GM12873 (cell line): ENCODE measurements around the gene TTC28.

ENCODE experiments used
- TF ChIP-seq, protein P1 (sequence below): IDR thresholded peaks from 2 replicates; pipeline ENCODE4 v1.5.1; 2012; ENCODE audit warnings: low read depth, mild to moderate bottlenecking, moderate library complexity, low read length, control low read depth; ENCODE audit not compliant: insufficient read depth; ENCODE audit errors: missing control alignments

Gene TTC28

DNA sequence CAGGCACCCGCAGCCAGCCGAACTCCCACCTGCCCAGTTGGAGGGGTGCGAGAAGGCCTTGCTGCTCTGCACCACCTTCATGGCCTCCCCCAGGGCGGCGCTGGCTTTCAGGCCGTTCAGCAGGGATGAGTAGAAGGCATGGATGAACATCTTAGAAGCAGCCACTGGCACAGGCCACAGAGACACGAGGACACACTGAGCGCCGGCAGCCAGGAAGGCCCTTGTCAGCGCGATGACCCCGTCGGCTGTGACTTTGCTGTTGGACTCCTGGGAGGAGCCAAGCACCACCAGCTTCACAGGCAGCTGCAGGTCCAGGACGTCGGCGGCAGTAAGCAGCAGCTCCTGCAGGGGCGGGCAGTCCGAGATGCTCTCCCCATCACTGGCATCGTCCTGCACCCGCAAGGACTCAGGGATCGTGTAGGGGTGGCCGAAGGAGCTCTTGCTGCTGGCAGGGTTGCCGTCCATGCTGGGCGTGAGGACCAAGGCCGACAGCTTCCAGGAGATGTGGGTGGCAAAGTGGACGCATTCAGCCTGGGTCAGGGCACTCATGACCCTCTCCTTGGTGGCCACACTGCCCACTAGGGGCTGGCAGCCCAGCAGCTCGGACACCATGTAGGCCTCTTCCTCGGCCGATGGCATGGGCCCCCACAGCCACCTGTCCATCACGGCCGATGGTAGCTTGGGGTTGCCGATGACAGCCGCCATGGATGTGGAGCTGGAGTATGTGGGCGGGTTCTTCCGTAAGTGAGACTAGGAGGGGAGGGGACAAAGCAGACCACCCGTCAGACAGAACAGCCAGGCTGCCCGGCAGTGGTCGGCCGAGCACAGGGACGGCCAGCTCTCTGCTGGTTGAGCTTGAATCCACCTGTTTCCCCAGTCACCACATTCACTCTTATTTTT lies 680.9 kb downstream of the TTC28 start:
- TF ChIP-seq, protein P1, sequence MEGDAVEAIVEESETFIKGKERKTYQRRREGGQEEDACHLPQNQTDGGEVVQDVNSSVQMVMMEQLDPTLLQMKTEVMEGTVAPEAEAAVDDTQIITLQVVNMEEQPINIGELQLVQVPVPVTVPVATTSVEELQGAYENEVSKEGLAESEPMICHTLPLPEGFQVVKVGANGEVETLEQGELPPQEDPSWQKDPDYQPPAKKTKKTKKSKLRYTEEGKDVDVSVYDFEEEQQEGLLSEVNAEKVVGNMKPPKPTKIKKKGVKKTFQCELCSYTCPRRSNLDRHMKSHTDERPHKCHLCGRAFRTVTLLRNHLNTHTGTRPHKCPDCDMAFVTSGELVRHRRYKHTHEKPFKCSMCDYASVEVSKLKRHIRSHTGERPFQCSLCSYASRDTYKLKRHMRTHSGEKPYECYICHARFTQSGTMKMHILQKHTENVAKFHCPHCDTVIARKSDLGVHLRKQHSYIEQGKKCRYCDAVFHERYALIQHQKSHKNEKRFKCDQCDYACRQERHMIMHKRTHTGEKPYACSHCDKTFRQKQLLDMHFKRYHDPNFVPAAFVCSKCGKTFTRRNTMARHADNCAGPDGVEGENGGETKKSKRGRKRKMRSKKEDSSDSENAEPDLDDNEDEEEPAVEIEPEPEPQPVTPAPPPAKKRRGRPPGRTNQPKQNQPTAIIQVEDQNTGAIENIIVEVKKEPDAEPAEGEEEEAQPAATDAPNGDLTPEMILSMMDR, result no peak

DNA sequence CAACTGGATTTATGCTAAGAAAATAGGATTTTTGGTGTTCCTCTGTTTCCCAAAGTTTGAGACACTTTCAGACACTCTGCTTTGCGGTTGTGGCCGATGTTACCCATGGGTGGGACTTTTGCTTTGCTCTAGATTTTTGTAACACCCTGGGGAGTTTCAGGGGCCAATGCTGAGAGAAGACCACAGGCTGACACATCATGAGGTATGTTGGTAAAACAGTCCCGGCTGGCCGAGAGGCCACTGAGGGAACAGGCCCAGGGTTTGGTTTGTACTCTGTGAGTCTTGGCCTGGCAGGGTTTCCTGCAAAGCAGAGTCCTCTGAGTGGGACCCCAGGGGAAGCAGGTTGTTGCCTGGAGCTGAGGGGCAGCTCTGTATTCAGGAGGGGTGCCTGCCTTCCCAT lies 682.1 kb downstream of the TTC28 start:
- TF ChIP-seq, protein P1, result no peak

DNA sequence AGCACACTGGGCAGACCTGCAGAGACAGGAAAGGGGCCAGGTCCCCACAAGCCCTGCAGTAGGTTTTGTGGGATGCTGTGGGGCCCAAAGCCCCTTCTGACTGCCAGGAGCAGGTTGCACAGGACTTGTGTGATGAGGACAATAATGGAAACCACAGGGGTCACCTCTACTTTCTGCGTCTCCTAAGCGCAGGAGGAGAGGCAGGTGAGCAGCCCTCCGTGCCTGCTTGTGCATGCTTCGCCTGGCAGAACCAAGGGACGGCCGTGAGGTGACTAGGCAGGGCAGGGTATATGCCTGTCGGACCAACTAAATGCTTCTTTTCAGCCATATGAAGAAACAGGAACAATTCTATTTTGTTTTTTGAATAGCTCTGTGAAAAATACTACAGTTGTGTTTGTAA lies 682.7 kb downstream of the TTC28 start:
- TF ChIP-seq, protein P1, result no peak

DNA sequence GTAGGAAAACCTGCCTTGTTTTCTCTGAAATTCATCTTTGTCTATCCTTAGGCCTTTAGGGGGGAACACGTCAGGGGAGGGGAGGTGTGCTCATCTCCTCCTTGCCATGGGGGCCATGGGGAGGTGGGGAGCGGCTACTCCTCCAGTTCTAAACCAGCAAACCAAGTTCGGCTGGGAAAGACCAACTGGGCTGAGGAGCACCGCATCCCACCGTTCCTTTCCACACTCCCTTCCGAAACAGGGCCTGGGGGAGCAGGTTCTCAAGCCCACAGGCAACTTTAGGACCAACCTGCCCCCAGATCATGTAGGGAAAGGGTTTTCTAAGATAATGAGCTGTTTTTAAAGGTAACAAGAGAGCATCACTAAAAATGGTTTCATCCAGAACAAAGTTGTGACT lies 683.1 kb downstream of the TTC28 start:
- TF ChIP-seq, protein P1, result no peak

DNA sequence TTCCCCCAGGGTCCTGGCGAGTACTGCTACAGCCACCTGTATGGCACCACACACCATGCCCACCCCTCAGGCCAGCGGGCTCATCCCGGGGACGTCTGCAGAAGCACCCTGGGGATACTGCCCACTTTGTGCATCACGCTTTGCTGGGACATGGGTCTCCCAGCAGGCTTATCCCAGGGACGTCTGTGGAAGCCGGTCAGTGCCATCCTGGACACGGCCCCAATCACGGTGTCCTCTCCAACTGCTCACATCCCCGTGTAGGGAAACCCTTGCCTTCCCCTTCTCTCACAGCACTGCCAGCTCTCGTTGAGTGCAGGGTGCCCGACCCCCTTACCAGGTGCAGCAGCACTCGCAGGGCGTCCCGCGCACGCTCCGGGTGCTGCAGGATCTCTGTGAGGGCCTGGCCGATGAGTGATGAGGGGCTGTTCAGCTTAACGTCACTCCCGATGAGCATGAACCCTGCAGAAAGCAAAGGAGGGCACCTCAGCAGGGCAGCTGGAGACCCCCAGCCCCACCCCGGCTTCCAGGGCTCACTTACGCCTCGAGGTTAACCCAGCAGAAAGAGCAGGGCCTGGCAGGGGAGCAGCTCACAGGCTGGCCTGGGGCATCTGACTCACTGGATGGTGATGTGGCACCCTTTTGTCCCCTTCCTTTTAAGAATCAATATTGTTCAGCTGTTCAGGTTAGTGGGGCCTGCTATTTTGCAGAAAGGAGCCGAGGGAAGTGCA lies 683.7 kb downstream of the TTC28 start:
- TF ChIP-seq, protein P1, result no peak

DNA sequence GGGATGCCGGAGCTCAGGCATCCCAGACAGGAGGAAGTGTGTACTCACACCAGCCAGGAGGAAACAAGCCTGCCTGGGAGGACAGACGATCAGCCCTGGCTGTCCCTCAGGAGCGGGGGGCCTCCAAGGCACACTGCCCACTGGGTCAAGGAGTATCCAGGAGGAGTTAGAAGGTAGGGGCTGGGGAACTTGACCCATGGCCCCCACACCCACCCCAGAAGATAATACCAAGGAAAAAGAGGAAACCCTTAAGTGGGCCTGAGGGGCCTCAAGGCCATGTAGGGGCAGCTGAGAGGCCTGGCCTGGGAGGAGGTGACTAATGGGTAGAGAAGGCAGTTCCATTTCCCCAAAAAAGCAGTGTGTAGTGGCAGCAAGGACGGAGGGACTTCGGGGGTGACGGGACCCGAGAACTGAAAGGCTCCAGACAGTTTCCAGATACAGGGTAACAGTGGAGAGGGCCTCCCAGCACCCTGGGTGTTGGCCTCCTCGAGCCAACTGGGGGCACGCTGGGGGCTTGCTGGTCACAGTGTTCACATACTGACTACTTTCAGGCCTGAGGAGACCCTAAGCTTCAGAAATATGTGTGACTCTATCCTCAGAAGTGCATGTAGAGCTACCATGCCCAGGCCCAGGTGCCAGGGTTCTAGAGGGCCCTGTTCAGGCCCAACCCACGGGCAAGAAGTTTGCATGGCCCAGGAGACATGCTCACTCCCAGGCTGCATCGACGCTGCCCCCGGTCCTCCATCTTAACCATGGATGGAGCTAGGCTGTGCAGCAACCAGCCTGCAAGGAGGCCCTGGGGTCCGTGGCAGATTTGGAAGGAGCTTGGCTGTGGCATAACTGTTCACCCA lies 684.9 kb downstream of the TTC28 start:
- TF ChIP-seq, protein P1, result no peak

DNA sequence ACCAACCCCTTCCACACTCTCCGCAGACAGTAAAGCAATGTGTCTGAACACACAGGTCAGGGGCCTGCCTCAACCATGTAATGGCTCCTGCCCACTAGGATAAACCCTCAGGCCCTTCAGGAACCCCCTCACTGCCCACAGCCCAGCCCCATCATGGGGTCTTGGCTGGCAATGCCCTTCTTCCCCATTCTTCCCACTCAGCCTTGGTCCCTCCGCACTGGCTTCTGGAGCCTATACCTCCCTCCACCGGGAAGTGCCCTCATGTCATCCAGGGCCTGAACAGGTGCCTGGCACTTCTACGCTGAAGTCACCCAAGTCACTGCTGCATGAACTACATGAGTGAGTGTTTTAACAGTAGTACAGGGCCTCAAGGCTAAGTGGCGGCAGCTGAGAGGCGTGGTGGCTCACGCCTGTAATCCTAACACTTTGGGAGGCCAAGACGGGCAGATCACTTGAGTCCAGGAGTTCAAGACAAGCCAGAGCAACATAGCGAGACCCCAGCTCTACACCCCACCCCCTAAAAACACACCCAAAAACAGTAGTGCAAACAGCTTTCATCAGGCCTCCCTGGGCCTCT lies 685.8 kb downstream of the TTC28 start:
- TF ChIP-seq, protein P1, result no peak
